Osteoblast (primary cell): ENCODE results near the gene ABCB9. TPM values are rescaled to one million over a fixed set of nuclear protein-coding genes. Genes with fewer than 3 reads are reported as not detected.

Experiments used
- DNase-seq: peaks from one replicate; pipeline ENCODE4 v3.0.0; 2011; ENCODE audit warnings: low spot score, mixed read lengths; ENCODE audit not compliant: insufficient read length; ENCODE audit errors: missing footprints
- H2AFZ ChIP-seq: 2 replicates; pipeline ENCODE4 v1.6.0; 2011; ENCODE audit warnings: mild to moderate bottlenecking, low read length
- H3K27ac ChIP-seq: 2 replicates; pipeline ENCODE4 v1.5.1; 2011; ENCODE audit warnings: mild to moderate bottlenecking, low read depth, low read length, moderate library complexity
- H3K27me3 ChIP-seq: 2 replicates; pipeline ENCODE4 v1.6.0; 2012; ENCODE audit warnings: mild to moderate bottlenecking, control low read depth, inconsistent platforms, low read length, moderate library complexity; ENCODE audit not compliant: insufficient read depth
- H3K36me3 ChIP-seq: 2 replicates; pipeline ENCODE4 v1.5.1; 2011; ENCODE audit warnings: mild to moderate bottlenecking, low read length, control low read depth, moderate library complexity; ENCODE audit not compliant: insufficient read depth
- H3K4me1 ChIP-seq: 2 replicates; pipeline ENCODE4 v1.5.1; 2011; ENCODE audit warnings: mild to moderate bottlenecking, low read length, control low read depth, moderate library complexity; ENCODE audit not compliant: insufficient read depth
- H3K4me2 ChIP-seq: 2 replicates; pipeline ENCODE4 v1.6.0; 2011; ENCODE audit warnings: mild to moderate bottlenecking, low read length; ENCODE audit not compliant: insufficient read depth
- H3K4me3 ChIP-seq: fragments of 200-600 bp; sonication (generic); 3 replicates; pipeline ENCODE4 v1.5.1; 2012; ENCODE audit warnings: mild to moderate bottlenecking, low read length, inconsistent platforms; ENCODE audit not compliant: insufficient read depth
- H3K79me2 ChIP-seq: 2 replicates; pipeline ENCODE4 v1.6.0; 2012; ENCODE audit warnings: mild to moderate bottlenecking, low read length, control low read depth, inconsistent platforms; ENCODE audit not compliant: insufficient read depth
- H3K9me3 ChIP-seq: 2 replicates; pipeline ENCODE4 v1.5.1; 2011; ENCODE audit warnings: low read depth, low read length, control low read depth
- H4K20me1 ChIP-seq: 2 replicates; pipeline ENCODE4 v1.6.0; 2012; ENCODE audit warnings: mild to moderate bottlenecking, low read length, control low read depth; ENCODE audit not compliant: insufficient read depth
- CTCF ChIP-seq: IDR thresholded peaks from 2 replicates; pipeline ENCODE4 v1.5.1; 2011; ENCODE audit warnings: mild to moderate bottlenecking, low read depth, low read length, moderate library complexity; ENCODE audit errors: extremely low read depth
- total RNA-seq: library from RNA; depleted of rRNA; stranded (reverse); fragments of >200 nt; gene quantifications from 2 replicates; pipeline ENCODE4 v1.2.3, GENCODE V29; 2012

The ABCB9 gene
- total RNA-seq, 1 donor = 11.9 TPM

- no peak overlapping the region for H3K4me2 ChIP-seq
- no peaks in the 10 kb centered on the region for H4K20me1 ChIP-seq
- no peak overlapping the region for H3K4me3 ChIP-seq
- no peak overlapping the region for H2AFZ ChIP-seq
- H3K36me3 ChIP-seq = no peaks in the 10 kb centered on the region
- no peaks in the 10 kb centered on the region for H3K79me2 ChIP-seq
- H3K9me3 ChIP-seq = no peaks in the 10 kb centered on the region
- H3K4me1 ChIP-seq = peaks cover 3% of the 10 kb centered on the region
- no peaks in the 10 kb centered on the region for H3K27me3 ChIP-seq
- no peak overlapping the region for H3K27ac ChIP-seq
- TF ChIP-seq CTCF = no peak
- DNase-seq = no peak
Observed at GRCh38 chr12:122903693-122904034, 62.6 kb downstream of the ABCB9 start.

GRCh38 chr12:122902854-122903692 lies 63.2 kb downstream of the ABCB9 start:
- no peak for TF ChIP-seq CTCF
- H3K4me1 ChIP-seq = peaks cover 9% of the 10 kb centered on the region
- no peaks in the 10 kb centered on the region for H3K36me3 ChIP-seq
- H4K20me1 ChIP-seq = no peaks in the 10 kb centered on the region
- no peaks in the 10 kb centered on the region for H3K27me3 ChIP-seq
- no peaks in the 10 kb centered on the region for H3K9me3 ChIP-seq
- no peak overlapping the region for H2AFZ ChIP-seq
- DNase-seq = no peak
- no peak overlapping the region for H3K4me3 ChIP-seq
- H3K27ac ChIP-seq = no peak overlapping the region
- H3K4me2 ChIP-seq = no peak overlapping the region
- no peaks in the 10 kb centered on the region for H3K79me2 ChIP-seq

GRCh38 chr12:122899887-122900286 lies 66.4 kb downstream of the ABCB9 start:
- H3K27me3 ChIP-seq = no peaks in the 10 kb centered on the region
- no peak for DNase-seq
- TF ChIP-seq CTCF = no peak
- no peak overlapping the region for H3K27ac ChIP-seq
- no peaks in the 10 kb centered on the region for H3K9me3 ChIP-seq
- H4K20me1 ChIP-seq = peaks cover 3% of the 10 kb centered on the region
- H3K4me1 ChIP-seq = peaks cover 14% of the 10 kb centered on the region
- peaks cover 8% of the 10 kb centered on the region for H3K79me2 ChIP-seq
- H3K36me3 ChIP-seq = no peaks in the 10 kb centered on the region
- H3K4me3 ChIP-seq = no peak overlapping the region
- no peak overlapping the region for H3K4me2 ChIP-seq
- H2AFZ ChIP-seq = no peak overlapping the region

- no peak overlapping the region for H3K4me2 ChIP-seq
- H4K20me1 ChIP-seq = peaks cover 10% of the 10 kb centered on the region
- H3K4me1 ChIP-seq = peaks cover 39% of the 10 kb centered on the region
- H3K27me3 ChIP-seq = no peaks in the 10 kb centered on the region
- TF ChIP-seq CTCF = no peak
- no peaks in the 10 kb centered on the region for H3K36me3 ChIP-seq
- no peak for DNase-seq
- H3K27ac ChIP-seq = no peak overlapping the region
- H3K4me3 ChIP-seq = no peak overlapping the region
- H3K9me3 ChIP-seq = no peaks in the 10 kb centered on the region
- H3K79me2 ChIP-seq = peaks cover 34% of the 10 kb centered on the region
- H2AFZ ChIP-seq = no peak overlapping the region
Observed at GRCh38 chr12:122896662-122897061, 69.6 kb downstream of the ABCB9 start.
